H7 (cell line): ENCODE results near the gene NIM1K. TPM values are rescaled to one million over a fixed set of nuclear protein-coding genes. Genes with fewer than 3 reads are reported as not detected.
A peak's percentile ranks its signal among the peaks of the same experiment; 100 is the strongest.
"Not testable (repeated sequence)": the region's sequence is repeated elsewhere in the genome, so short reads cannot be mapped to it uniquely, and the experiment has no call there.

Source experiments
- DNase-seq: peaks from one replicate; pipeline ENCODE4 v3.0.0; 2012
- H3K27me3 ChIP-seq: 2 replicates; pipeline ENCODE4 v1.6.0; 2011; ENCODE audit warnings: mild to moderate bottlenecking, low read length; ENCODE audit not compliant: control insufficient read depth, insufficient read depth
- H3K36me3 ChIP-seq: replicated peaks from 2 replicates; pipeline ENCODE4 v1.5.1; 2011; ENCODE audit warnings: low read length; ENCODE audit not compliant: control insufficient read depth, insufficient read depth
- H3K4me3 ChIP-seq: 2 replicates; pipeline ENCODE4 v1.5.1; 2011; ENCODE audit warnings: low read depth, mild to moderate bottlenecking, control low read depth, low read length, moderate library complexity; ENCODE audit not compliant: insufficient read depth
- total RNA-seq: library from RNA; depleted of rRNA; stranded (reverse); fragments of >200 nt; shearing (Covaris generic); gene quantifications from 2 replicates; pipeline ENCODE4 v1.2.3, GENCODE V29; 2014; rRNA removed

NIM1K gene
- not detected in 2 replicates for total RNA-seq

DNA sequence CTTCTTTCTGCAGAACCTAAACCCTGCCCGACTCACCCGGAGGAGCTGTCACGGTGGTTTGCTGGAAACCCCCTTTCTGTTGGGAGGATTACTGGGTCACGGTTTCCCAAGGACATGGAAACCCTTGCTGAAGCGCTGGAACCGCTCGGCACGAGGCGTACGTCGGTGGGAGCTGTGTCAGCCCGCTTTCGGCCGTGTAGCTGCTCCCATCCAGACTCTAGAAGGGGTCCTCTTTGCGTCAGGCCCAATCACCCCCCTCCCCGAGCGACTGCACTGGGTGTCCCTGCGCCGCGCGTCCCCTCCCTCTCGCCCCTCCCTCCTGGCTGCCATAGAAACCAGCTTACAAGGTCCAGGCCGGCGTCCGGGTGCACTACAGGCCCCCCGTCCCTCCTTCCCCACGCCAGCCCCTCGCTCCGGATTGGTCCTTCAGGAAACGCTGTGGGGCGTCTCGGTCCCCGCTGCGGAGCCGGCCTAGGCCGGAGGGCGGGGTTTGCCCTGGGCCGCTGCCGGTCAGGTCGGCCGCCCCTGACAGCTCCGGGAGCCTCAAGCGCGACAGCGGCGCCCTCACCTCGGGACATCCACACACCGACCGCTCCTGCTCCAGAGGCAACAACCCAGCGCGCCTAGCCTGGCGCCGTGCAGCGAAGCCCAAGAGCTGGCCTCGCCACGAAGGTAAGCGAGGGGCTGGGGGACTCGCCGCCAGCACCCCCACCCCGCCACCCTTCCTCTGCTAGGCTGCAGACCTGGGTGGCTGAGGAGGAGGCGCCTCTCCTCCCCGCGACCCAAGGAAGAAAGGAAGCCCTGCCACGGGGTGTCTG is at the start of gene NIM1K:
NIM1K (plus strand) TSS at position 486 of the 818 bp plus-strand sequence. CDS start 53,551 bp downstream, outside the sequence.
- DNase-seq: peak; percentile 93
- no peaks in the 10 kb centered on the region for H3K36me3 ChIP-seq
- H3K4me3 ChIP-seq: peak within 1 kb of the TSS; percentile 41
- peaks cover 31% of the 10 kb centered on the region for H3K27me3 ChIP-seq

DNA sequence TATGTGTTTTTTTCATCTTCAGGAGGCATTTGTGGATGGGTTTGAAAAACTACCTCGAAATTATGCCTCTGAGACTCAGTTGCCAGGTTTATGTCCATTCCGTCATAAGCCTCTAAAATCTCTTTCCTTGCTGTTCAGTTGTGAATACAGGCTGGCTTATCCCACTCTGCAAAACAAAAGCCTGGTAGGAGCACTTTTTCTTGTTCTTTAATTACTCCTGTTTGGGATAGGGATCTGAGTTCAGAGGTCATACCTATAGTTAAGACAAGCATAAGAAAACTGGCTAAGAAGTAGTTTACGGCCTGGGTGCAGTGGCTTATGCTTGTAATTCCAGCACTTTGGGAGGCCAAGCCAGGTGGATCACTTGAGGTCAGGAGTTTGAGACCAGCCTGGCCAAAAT is 47.0 kb upstream of the NIM1K start:
- no peaks in the 10 kb centered on the region for H3K36me3 ChIP-seq
- H3K4me3 ChIP-seq: no peak overlapping the region
- DNase-seq: peak; percentile 38
- no peaks in the 10 kb centered on the region for H3K27me3 ChIP-seq

DNA sequence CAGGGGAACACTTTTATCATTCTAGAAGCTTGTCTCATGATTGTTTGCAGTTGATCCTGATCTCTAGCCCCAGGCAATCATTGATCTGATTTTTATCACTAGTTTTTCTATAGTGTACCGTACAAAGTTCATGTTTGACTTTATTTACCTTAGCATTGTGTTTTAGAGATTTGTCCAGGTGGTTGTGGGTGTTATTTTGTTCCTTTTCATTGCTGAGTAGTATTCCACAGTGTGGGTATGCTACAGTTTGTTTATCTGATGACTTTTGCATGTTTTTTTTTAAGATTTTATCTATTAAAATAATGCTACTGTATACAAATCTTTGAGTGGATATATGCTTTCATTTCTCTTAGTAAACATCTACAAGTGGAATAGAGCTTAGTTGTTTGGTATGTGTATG is 45.1 kb upstream of the NIM1K start:
- H3K36me3 ChIP-seq: no peaks in the 10 kb centered on the region
- no peak for DNase-seq

GRCh38 chr5:43148417-43148816 is 43.6 kb upstream of the NIM1K start:
- H3K27me3 ChIP-seq: no peaks in the 10 kb centered on the region
- H3K4me3 ChIP-seq: no peak overlapping the region
- H3K36me3 ChIP-seq: no peaks in the 10 kb centered on the region
- no peak for DNase-seq

More for the DNA sequence above, 45.1 kb upstream of the NIM1K start:
- no peaks in the 10 kb centered on the region for H3K27me3 ChIP-seq
- H3K4me3 ChIP-seq: no peak overlapping the region

GRCh38 chr5:43149231-43149630 is 42.8 kb upstream of the NIM1K start:
- Histone ChIP-seq H3K27me3 (no peaks in the 10 kb centered on the region), H3K4me3 (no peak overlapping the region), H3K36me3 (no peaks in the 10 kb centered on the region)
- DNase-seq: no peak

- H3K27me3 ChIP-seq: no peaks in the 10 kb centered on the region
- DNase-seq: no peak
- H3K36me3 ChIP-seq: no peaks in the 10 kb centered on the region; the same call in 1 of the 2 replicates
- H3K4me3 ChIP-seq: no peak overlapping the region
These were observed 42.0 kb upstream of the NIM1K start for GRCh38 chr5:43150075-43150474.

DNA sequence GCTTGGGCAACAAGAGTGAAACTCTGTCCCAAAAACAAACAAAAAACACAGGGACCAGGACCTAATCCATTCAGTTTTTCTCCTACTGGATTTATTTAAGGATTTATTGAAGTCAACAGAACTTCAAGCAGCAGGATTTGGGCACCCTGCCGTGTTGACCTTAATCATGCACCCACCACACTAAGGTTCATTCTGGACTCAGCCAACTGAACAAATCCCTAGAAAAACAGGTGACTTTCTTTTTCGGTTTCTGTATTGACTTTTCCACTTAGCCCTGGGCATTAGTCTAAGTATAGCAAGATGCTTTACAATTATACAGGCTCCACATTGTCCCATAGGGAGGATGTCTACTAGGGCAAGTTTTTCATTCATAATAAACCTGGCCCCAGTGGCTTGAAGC is 41.3 kb upstream of the NIM1K start:
- no peaks in the 10 kb centered on the region; the same call in 1 of the 2 replicates for H3K36me3 ChIP-seq
- H3K27me3 ChIP-seq: no peaks in the 10 kb centered on the region
- DNase-seq: no peak
- no peak overlapping the region for H3K4me3 ChIP-seq

GRCh38 chr5:43152946-43153345 is 39.1 kb upstream of the NIM1K start:
- Histone ChIP-seq H3K27me3 (no peaks in the 10 kb centered on the region), H3K36me3 (no peaks in the 10 kb centered on the region; the same call in 1 of the 2 replicates), H3K4me3 (no peak overlapping the region)
- no peak for DNase-seq

DNA sequence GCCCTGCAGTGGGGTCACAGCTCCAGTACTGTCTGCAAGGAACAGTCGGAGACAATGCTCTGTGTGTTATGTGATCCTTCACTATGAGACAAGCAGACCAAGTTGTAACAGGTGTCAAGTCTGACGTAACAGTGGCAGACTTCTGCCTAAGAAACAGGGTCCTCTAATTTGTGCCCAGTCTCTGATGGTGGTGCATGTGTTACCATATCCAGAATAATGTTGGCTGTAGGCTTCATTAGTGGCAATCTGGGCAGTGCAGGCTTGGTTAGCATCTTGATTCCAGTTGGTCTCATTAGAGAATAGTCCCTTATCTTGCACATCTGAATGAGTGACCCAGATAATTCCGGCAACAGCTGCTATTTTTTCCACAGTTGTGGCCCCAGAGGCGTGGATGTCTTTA is 37.6 kb upstream of the NIM1K start:
- no peaks in the 10 kb centered on the region; the same call in 1 of the 2 replicates for H3K36me3 ChIP-seq
- no peak for DNase-seq
- no peak overlapping the region for H3K4me3 ChIP-seq

DNA sequence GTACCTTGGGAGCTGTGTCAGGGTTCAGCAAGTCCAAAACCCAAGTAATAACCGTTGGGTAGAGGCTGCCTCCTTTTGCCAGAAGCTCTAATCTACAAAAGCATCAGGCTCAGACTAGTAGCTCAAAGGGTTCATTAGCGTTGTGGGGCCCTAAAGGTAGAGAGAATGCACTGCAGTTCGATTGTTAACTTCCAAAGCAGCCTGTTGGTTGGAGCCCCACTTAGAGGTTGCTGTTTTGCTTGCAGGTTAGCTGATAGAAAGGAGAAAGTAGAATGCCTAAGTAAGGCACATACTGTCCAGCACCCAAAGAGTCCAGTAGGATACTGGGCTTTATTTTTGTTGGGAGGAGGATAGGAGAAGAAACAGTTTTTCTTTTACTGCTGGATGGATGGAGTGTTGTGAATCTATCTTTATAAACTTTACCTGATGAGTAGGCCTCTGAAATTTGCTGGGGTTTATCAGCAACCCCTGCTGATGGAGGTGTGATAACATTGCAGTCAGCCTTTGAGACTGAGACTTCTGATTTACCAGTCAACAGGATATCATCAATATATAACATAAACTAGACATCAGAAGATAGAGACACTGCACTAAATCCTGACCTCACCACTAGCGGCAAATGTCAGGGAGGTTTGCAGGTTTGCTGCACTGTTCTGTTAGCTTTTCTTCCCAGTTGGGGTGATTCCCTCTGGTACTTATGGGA is 36.5 kb upstream of the NIM1K start:
- Histone ChIP-seq H3K4me3 (no peak overlapping the region), H3K27me3 (no peaks in the 10 kb centered on the region), H3K36me3 (no peaks in the 10 kb centered on the region; the same call in 1 of the 2 replicates)
- DNase-seq: peak; percentile 43

More for the DNA sequence above, 37.6 kb upstream of the NIM1K start:
- no peaks in the 10 kb centered on the region for H3K27me3 ChIP-seq

DNA sequence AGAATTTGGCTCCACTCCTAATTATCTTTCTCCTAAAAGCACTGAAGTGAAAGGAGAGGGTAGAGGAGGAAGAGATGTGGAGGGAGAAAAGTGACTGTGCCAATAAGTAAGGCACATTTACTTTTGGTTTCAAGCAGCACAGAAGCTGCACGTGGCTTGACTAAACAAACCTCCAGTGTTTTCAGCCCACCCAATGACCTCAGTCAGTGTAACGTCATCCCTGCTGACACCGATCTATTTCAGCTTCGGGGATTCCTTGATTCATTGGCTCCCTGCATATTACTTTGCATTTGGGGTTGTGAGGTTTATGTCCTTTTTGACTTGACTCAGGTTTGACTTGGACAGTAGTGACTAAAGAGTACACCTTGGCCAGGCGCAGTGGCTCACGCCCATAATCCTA is 35.6 kb upstream of the NIM1K start:
- DNase-seq: no peak
- peaks cover under 1% of the 10 kb centered on the region for H3K36me3 ChIP-seq
- H3K27me3 ChIP-seq: no peaks in the 10 kb centered on the region
- no peak overlapping the region for H3K4me3 ChIP-seq

- Histone ChIP-seq H3K36me3 (peaks cover 4% of the 10 kb centered on the region), H3K4me3 (no peak overlapping the region), H3K27me3 (no peaks in the 10 kb centered on the region)
- DNase-seq: no peak
These were observed 35.0 kb upstream of the NIM1K start for GRCh38 chr5:43157068-43157467.

DNA sequence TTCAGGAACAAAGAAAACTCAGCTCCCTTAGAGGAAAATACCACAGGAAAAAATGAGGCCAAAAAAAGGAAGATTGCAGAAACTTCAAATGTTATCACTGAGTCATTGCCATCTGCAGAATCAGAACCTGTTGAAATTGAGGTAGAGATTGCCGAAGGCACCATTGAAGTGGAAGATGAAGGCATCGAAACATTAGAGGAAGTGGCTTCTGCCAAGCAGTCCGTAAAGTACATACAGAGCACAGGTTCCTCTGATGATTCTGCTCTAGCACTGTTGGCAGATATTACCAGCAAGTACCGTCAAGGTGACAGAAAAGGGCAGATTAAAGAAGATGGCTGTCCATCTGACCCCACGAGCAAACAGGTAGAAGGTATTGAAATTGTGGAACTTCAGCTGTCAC is 30.8 kb upstream of the NIM1K start:
- no peaks in the 10 kb centered on the region for H3K27me3 ChIP-seq
- H3K4me3 ChIP-seq: no peak overlapping the region
- peaks cover 9% of the 10 kb centered on the region for H3K36me3 ChIP-seq
- no peak for DNase-seq

DNA sequence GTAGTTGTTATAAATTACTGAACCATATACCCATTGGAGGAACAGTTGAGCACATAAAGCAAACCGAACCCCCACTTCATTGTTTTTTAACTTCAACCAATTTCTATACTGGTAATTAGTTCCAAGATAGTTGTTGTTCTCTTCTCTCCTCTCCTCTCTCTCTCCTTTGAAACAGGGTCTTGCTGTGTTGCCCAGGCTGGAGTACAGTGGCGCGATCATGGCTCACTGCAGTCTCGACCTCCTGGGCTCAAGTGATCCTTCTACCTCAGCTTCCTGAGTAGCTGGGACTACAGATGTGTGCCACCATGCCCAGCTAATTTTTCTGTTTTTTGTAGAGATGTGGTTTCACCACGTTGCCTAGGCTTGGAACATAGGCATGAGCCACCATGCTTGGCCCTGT is 27.2 kb upstream of the NIM1K start:
- not testable (repeated sequence) for DNase-seq, H3K27me3 ChIP-seq, H3K36me3 ChIP-seq, H3K4me3 ChIP-seq

GRCh38 chr5:43165323-43165722 is 26.7 kb upstream of the NIM1K start:
- Histone ChIP-seq H3K27me3 (no peaks in the 10 kb centered on the region), H3K36me3 (peaks cover 9% of the 10 kb centered on the region), H3K4me3 (no peak overlapping the region)
- no peak for DNase-seq
